K562 (cell line): ENCODE data around the gene FOXJ2.

Experiments used
- BCL6 ChIP-seq: fragments of 250-450 bp; sonication (Bioruptor Pico); IDR thresholded peaks from 2 replicates; pipeline ENCODE4 v1.4.0; 2020
- BRF2 ChIP-seq: IDR thresholded peaks from 3 replicates; pipeline ENCODE4 v1.6.1; 2011; ENCODE audit warnings: borderline replicate concordance, mild to moderate bottlenecking; ENCODE audit not compliant: insufficient read length, insufficient read depth
- CREBBP ChIP-seq: IDR thresholded peaks from one replicate; pipeline ENCODE4 v1.6.1; 2012; ENCODE audit warnings: low read depth, mild to moderate bottlenecking, control low read depth, inconsistent platforms, low read length
- CTCF ChIP-seq, 3 experiments: IDR thresholded peaks in 2 of 3; conservative IDR thresholded peaks in 1 of 3; 2 replicates each; pipeline ENCODE4 v1.5.1; 2011 to 2012; ENCODE audit warnings: low read length in 3 of 3, mild to moderate bottlenecking in 3 of 3, control low read depth in 2 of 3, improper control_type of control experiment in 1 of 3, inconsistent platforms in 1 of 3, low read depth in 1 of 3, mixed read lengths in 1 of 3, moderate library complexity in 1 of 3; ENCODE audit not compliant: insufficient read depth in 2 of 3
- CXXC5 ChIP-seq: fragments of 250-450 bp; sonication (Bioruptor Pico); IDR thresholded peaks from 2 replicates; pipeline ENCODE4 v1.8.0; 2022; ENCODE audit warnings: inconsistent platforms, mild to moderate bottlenecking, moderate library complexity
- E2F3 ChIP-seq: fragments of 250-450 bp; sonication (Bioruptor Pico); IDR thresholded peaks from 2 replicates; pipeline ENCODE4 v1.4.0; 2020; ENCODE audit warnings: mild to moderate bottlenecking
- EP300 ChIP-seq: IDR thresholded peaks from 2 replicates; pipeline ENCODE4 v1.6.1; 2012; ENCODE audit warnings: low read length, improper control_type of control experiment
- EZH2 ChIP-seq: IDR thresholded peaks from 2 replicates; pipeline ENCODE4 v1.6.1; 2012; ENCODE audit warnings: low read depth, mild to moderate bottlenecking, inconsistent platforms, low read length, borderline replicate concordance
- MAZ ChIP-seq, 2 experiments: fragments of 450-650 bp in 1 of 2; sonication (generic) in 1 of 2; formaldehyde crosslinking; IDR thresholded peaks in 1 of 2; conservative IDR thresholded peaks in 1 of 2; 2 replicates each; pipeline versions ENCODE4 v1.4.0 to v1.5.0; 2020; ENCODE audit warnings: mild to moderate bottlenecking in 1 of 2, missing genetic modification reagents in 1 of 2
- REST ChIP-seq, 2 experiments: fragments of 450-650 bp; formaldehyde crosslinking in 1 of 2; IDR thresholded peaks; 2 replicates each; pipeline versions ENCODE4 v1.4.0 to v1.6.1; 2014 to 2020; ENCODE audit warnings: mild to moderate bottlenecking in 2 of 2, borderline replicate concordance in 1 of 2, low read depth in 1 of 2
- TAF1 ChIP-seq: IDR thresholded peaks from 2 replicates; pipeline ENCODE4 v1.6.1; 2011; ENCODE audit warnings: mild to moderate bottlenecking, low read length, moderate library complexity; ENCODE audit not compliant: insufficient read depth, control insufficient read depth, severe bottlenecking; ENCODE audit errors: extremely low read depth
- XRCC4 ChIP-seq: IDR thresholded peaks from one replicate; pipeline ENCODE4 v1.6.1; 2011; ENCODE audit not compliant: insufficient read depth, insufficient read length; ENCODE audit errors: extremely low read depth
- ZBTB7A ChIP-seq: IDR thresholded peaks from 2 replicates; pipeline ENCODE4 v1.6.1; 2011; ENCODE audit warnings: low read depth, mild to moderate bottlenecking, low read length, moderate library complexity, borderline replicate concordance; ENCODE audit not compliant: control insufficient read depth
- ZNF324 ChIP-seq: fragments of 250-450 bp; sonication (Bioruptor Pico); IDR thresholded peaks from 2 replicates; pipeline ENCODE4 v1.4.0; 2020; ENCODE audit warnings: mild to moderate bottlenecking

- TF ChIP-seq EP300 (no peak), BRF2 (no peak), EZH2 (no peak), MAZ (CRISPR knock-in tag; conservative IDR thresholded peaks at IDR 0.05 in 1 of 2, IDR thresholded peaks at IDR 0.05 in 1 of 2) (no peak), BCL6 (CRISPR knock-in tag) (no peak), ZNF324 (CRISPR knock-in tag) (no peak), REST (IDR thresholded peaks at IDR 0.05; ENCODE audit: borderline replicate concordance) (no peak), REST (CRISPR knock-in tag; IDR thresholded peaks at IDR 0.05; ENCODE audit: low read depth) (no peak), XRCC4 (no peak), TAF1 (no peak), CXXC5 (CRISPR knock-in tag) (no peak), CREBBP (no peak), CTCF (IDR thresholded peaks at IDR 0.05 in 2 of 3, conservative IDR thresholded peaks at IDR 0.05 in 1 of 3; ENCODE audit: insufficient read depth in 2 of 3, low read depth in 1 of 3, low read length in 3 of 3) (no peak), ZBTB7A (no peak), E2F3 (no peak)
Measured at GRCh38 chr12:8076366-8076765, 43.9 kb downstream of the FOXJ2 start.
